ENCODE results near the gene ISCU. TPM values are rescaled to one million over a fixed set of nuclear protein-coding genes. Genes with fewer than 3 reads are reported as not detected.

Gene ISCU
- total and polyA plus RNA-seq, 9 of the 15 experiments (the other 6 are each of a cell fraction or from before 2014, with no cell fraction given): 15.9 to 92.5 (median 77.3) TPM

DNA sequence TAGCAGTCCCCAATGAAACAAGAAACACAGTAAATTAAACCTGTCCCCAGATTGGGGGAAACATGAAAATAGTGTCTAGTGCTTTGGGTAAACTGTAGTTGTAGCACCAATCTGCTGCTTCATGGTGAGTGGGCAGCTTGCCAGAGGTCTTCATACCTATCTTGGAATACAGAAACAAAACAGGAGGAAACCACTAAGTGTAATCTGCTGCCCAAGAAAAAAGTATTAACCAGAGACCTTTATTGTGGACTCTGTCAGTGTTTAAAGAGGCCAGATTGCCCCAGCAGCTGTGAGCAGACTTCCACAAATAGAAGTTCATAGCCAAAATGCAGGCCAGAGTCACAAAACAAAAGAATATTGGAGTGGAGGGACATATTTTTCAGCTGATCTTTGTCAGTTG lies 2.3 kb downstream of the ISCU start (continued):
- TF ChIP-seq MGA (IDR thresholded peaks at IDR 0.05) (no peak), CHCHD3 (CRISPR knock-in tag; IDR thresholded peaks at IDR 0.05) (no peak), ZNF57 (CRISPR knock-in tag; IDR thresholded peaks at IDR 0.05) (no peak), NBN (IDR thresholded peaks at IDR 0.05; ENCODE audit: low read depth) (no peak), ATF4 (CRISPR knock-in tag; IDR thresholded peaks at IDR 0.05) (no peak), GTF2E2 (tag; IDR thresholded peaks at IDR 0.05) (no peak), ARID2 (IDR thresholded peaks at IDR 0.05) (no peak), PHTF2 (CRISPR knock-in tag; IDR thresholded peaks at IDR 0.05) (no peak), HNRNPH1 (optimal IDR thresholded peaks at IDR 0.05; ENCODE audit: low read depth, low read length) (no peak), POLR2AphosphoS5 (IDR thresholded peaks at IDR 0.05; ENCODE audit: control insufficient read depth, insufficient read depth, low read depth, low read length) (peak; percentile 71), ZNF766 (CRISPR knock-in tag; conservative IDR thresholded peaks at IDR 0.05) (0 out of 2 replicates have a peak, but pooled peaks have one; percentile 31), SMARCE1 (IDR thresholded peaks at IDR 0.05) (0 out of 2 replicates have a peak, but pooled peaks have one; percentile 38), FOXK2 (conservative IDR thresholded peaks at IDR 0.05 in 1 of 2, IDR thresholded peaks at IDR 0.05 in 1 of 2; ENCODE audit: low read depth in 2 of 2) (no peak), ZNF23 (CRISPR knock-in tag; IDR thresholded peaks at IDR 0.05) (no peak), DNMT1 (IDR thresholded peaks at IDR 0.05) (no peak), ZNF583 (CRISPR knock-in tag; IDR thresholded peaks at IDR 0.05) (no peak)
- TF ChIP-seq, protein P1, sequence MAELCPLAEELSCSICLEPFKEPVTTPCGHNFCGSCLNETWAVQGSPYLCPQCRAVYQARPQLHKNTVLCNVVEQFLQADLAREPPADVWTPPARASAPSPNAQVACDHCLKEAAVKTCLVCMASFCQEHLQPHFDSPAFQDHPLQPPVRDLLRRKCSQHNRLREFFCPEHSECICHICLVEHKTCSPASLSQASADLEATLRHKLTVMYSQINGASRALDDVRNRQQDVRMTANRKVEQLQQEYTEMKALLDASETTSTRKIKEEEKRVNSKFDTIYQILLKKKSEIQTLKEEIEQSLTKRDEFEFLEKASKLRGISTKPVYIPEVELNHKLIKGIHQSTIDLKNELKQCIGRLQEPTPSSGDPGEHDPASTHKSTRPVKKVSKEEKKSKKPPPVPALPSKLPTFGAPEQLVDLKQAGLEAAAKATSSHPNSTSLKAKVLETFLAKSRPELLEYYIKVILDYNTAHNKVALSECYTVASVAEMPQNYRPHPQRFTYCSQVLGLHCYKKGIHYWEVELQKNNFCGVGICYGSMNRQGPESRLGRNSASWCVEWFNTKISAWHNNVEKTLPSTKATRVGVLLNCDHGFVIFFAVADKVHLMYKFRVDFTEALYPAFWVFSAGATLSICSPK (IDR thresholded peaks at IDR 0.05; ENCODE audit: borderline replicate concordance): no peak
